Measurements from ENCODE around the gene SKAP2. TPM values are rescaled to one million over a fixed set of nuclear protein-coding genes. Genes with fewer than 3 reads are reported as not detected.

SKAP2 gene
- total RNA-seq, 1 experiment from 2014 or later, result 3.2 TPM

- H3K27me3 ChIP-seq (ENCODE audit: insufficient read depth, low read length), result no peaks in the 10 kb centered on the region
Measured at GRCh38 chr7:26673858-26674257, 190.5 kb downstream of the SKAP2 start.

More at GRCh38 chr7:26673858-26674257, 190.5 kb downstream of the SKAP2 start:
- H2BK12ac ChIP-seq (ENCODE audit: insufficient read length, low read depth, low read length), result no peak overlapping the region
- Mint-ChIP-seq H3K4me3 (no peak overlapping the region), H3K36me3 (ENCODE audit: insufficient read depth in 1 of 3, low read depth in 3 of 3) (no peaks in the 10 kb centered on the region), H3K9me3 (no peaks in the 10 kb centered on the region), H3K4me1 (peaks cover 0 to 3% of the 10 kb centered on the region in 2 experiments; a peak in 1 of 4 replicates), H3K27ac (no peak overlapping the region), H3K27me3 (ENCODE audit: low read depth) (peaks cover 4% of the 10 kb centered on the region)
- H3K9me3 ChIP-seq (ENCODE audit: control insufficient read depth, low read depth, low read length), result no peaks in the 10 kb centered on the region
- no peaks in the 10 kb centered on the region for H3K23me2 ChIP-seq (ENCODE audit: insufficient read length, low read depth, low read length, poor library complexity, severe bottlenecking)
- no peak for TF ChIP-seq CTCF (conservative IDR thresholded peaks at IDR 0.05)
- H3K4me1 ChIP-seq (ENCODE audit: insufficient read depth, low read length), result no peaks in the 10 kb centered on the region
- H3K27ac ChIP-seq (ENCODE audit: insufficient read length, low read depth, low read length), result no peak overlapping the region
- no peak overlapping the region for H3K23ac ChIP-seq (ENCODE audit: insufficient read length, low read depth, low read length)
- H3K56ac ChIP-seq (ENCODE audit: insufficient read length, low read depth, low read length), result no peak overlapping the region
- DNase-seq, result no peak
- H2AFZ ChIP-seq (ENCODE audit: low read length), result no peak overlapping the region
- no peak overlapping the region for H3K4ac ChIP-seq (ENCODE audit: low read depth, low read length)
- H3K79me1 ChIP-seq (ENCODE audit: insufficient read depth, low read depth, low read length, poor library complexity, severe bottlenecking), result no peaks in the 10 kb centered on the region
- no peak overlapping the region for H3T11ph ChIP-seq (ENCODE audit: low read length)
- WGBS (ENCODE audit: extremely low coverage, insufficient read length, low lambda C conversion rate), result no CpG with 5 or more reads among the region's 4 CpGs
- no peak overlapping the region for H2BK120ac ChIP-seq (ENCODE audit: low read depth, low read length, poor library complexity, severe bottlenecking)
- no peak overlapping the region for H4K91ac ChIP-seq (ENCODE audit: insufficient read length, low read depth, low read length)
- H4K20me1 ChIP-seq (ENCODE audit: control insufficient read depth, insufficient read depth, insufficient read length), result no peaks in the 10 kb centered on the region
- no peak overlapping the region for H3K18ac ChIP-seq (ENCODE audit: insufficient read length, low read depth, low read length)
- H2BK5ac ChIP-seq (ENCODE audit: insufficient read length, low read length), result no peak overlapping the region
- H2AK5ac ChIP-seq (ENCODE audit: insufficient read length, low read length), result no peak overlapping the region
- H2BK20ac ChIP-seq (ENCODE audit: low read depth, low read length, poor library complexity, severe bottlenecking), result no peak overlapping the region
- H2BK15ac ChIP-seq (ENCODE audit: low read depth, low read length), result no peak overlapping the region
- no peak overlapping the region for H3K14ac ChIP-seq (ENCODE audit: insufficient read depth, low read length)
- no peaks in the 10 kb centered on the region for H3K79me2 ChIP-seq (ENCODE audit: insufficient read depth, low read length)
- no peak overlapping the region for H3K9ac ChIP-seq (ENCODE audit: extremely low read depth, insufficient read length, low read length)
- H4K8ac ChIP-seq (replicated peaks; ENCODE audit: insufficient read length, low read depth, low read length), result no peak overlapping the region
- H3K4me2 ChIP-seq (ENCODE audit: insufficient read depth, insufficient read length, low read length), result no peak overlapping the region
- H4K5ac ChIP-seq (ENCODE audit: insufficient read length, low read depth, low read length), result no peak overlapping the region

Data from H9 (cell line).